SK-N-SH (cell line): Measurements from ENCODE around the gene C4orf54. TPM values are rescaled to one million over a fixed set of nuclear protein-coding genes. Genes with fewer than 3 reads are reported as not detected.

Experiments
- CTCF ChIA-PET: fragments of 300-600, 350-600 bp; formaldehyde crosslinking; extraction: SDS; loops from one replicate; lab custom pipeline; 2021; lab: Yijun Ruan, JAX
- POLR2A ChIA-PET: fragments of 350-600 bp; sonication (Branson Sonifier 250); formaldehyde crosslinking; extraction: SDS; loops from one replicate; lab custom pipeline; 2020; ENCODE audit warnings: antibody characterized with exemption, inconsistent platforms; lab: Yijun Ruan, JAX
- DNase-seq: peaks from one replicate; pipeline ENCODE4 v3.0.0; 2012
- H2AFZ ChIP-seq: fragments of 200-600 bp; sonication (generic); 2 replicates; pipeline ENCODE4 v1.8.1; 2016; ENCODE audit warnings: antibody characterized with exemption, mild to moderate bottlenecking, low read depth
- H3F3A ChIP-seq: fragments of 200-600 bp; sonication (generic); replicated peaks from 2 replicates; pipeline ENCODE3; 2016; ENCODE audit warnings: antibody characterized with exemption, mild to moderate bottlenecking; ENCODE audit not compliant: insufficient read depth
- H3K27ac ChIP-seq, 2 experiments: fragments of 200-500 bp in 1 of 2; fragments of 200-600 bp in 1 of 2; sonication (Bioruptor generic) in 1 of 2; sonication (generic), shearing (Covaris generic) in 1 of 2; 2 replicates each; pipeline versions ENCODE4 v1.5.1 to v1.6.1; 2014 to 2016; ENCODE audit warnings: low read depth in 2 of 2, inconsistent platforms in 1 of 2, low read length in 1 of 2, mild to moderate bottlenecking in 1 of 2, mixed read lengths in 1 of 2
- H3K27me3 ChIP-seq: fragments of 200-600 bp; sonication (generic), shearing (Covaris generic); 2 replicates; pipeline ENCODE4 v1.6.1; 2016; ENCODE audit warnings: mixed run types; ENCODE audit not compliant: insufficient read depth
- H3K36me3 ChIP-seq, 2 experiments: fragments of 200-500 bp in 1 of 2; fragments of 200-600 bp in 1 of 2; sonication (Bioruptor generic) in 1 of 2; sonication (generic) in 1 of 2; replicated peaks in 1 of 2; 2 replicates each; pipeline versions ENCODE3 to v1.5.1; 2014 to 2016; ENCODE audit warnings: low read length in 1 of 2, mild to moderate bottlenecking in 1 of 2; ENCODE audit not compliant: insufficient read depth in 2 of 2, control insufficient read depth in 1 of 2
- H3K4me1 ChIP-seq, 2 experiments: fragments of 200-500 bp in 1 of 2; fragments of 200-600 bp in 1 of 2; sonication (Bioruptor generic) in 1 of 2; sonication (generic), shearing (Covaris generic) in 1 of 2; 2 replicates each; pipeline versions ENCODE4 v1.5.1 to v1.6.1; 2014 to 2016; ENCODE audit warnings: low read depth in 1 of 2, low read length in 1 of 2, mixed run types in 1 of 2; ENCODE audit not compliant: insufficient read depth in 2 of 2, control insufficient read depth in 1 of 2
- H3K4me2 ChIP-seq: fragments of 200-600 bp; sonication (generic), shearing (Covaris generic); 2 replicates; pipeline ENCODE4 v1.6.1; 2017; ENCODE audit warnings: mixed run types
- H3K4me3 ChIP-seq, 2 experiments: fragments of 200-500 bp in 1 of 2; fragments of 200-600 bp in 1 of 2; sonication (Bioruptor generic) in 1 of 2; sonication (generic), shearing (Covaris generic) in 1 of 2; 2 replicates each; pipeline versions ENCODE4 v1.5.1 to v1.8.1; 2014 to 2016; ENCODE audit warnings: low read depth in 2 of 2, inconsistent platforms in 1 of 2, low read length in 1 of 2, mild to moderate bottlenecking in 1 of 2, mixed read lengths in 1 of 2, moderate library complexity in 1 of 2
- H3K79me2 ChIP-seq: fragments of 200-600 bp; sonication (generic); 2 replicates; pipeline ENCODE4 v1.8.1; 2017; ENCODE audit warnings: mild to moderate bottlenecking; ENCODE audit not compliant: insufficient read depth
- H3K9ac ChIP-seq: fragments of 200-600 bp; sonication (generic); 2 replicates; pipeline ENCODE4 v1.6.1; 2017; ENCODE audit warnings: mixed run types
- H3K9me2 ChIP-seq: fragments of 200-600 bp; sonication (generic); 2 replicates; pipeline ENCODE4 v1.6.1; 2017; ENCODE audit warnings: mixed run types
- H3K9me3 ChIP-seq: fragments of 200-600 bp; sonication (generic); 2 replicates; pipeline ENCODE4 v1.6.1; 2017; ENCODE audit warnings: mixed run types, mild to moderate bottlenecking, moderate library complexity
- H4K20me1 ChIP-seq: fragments of 200-600 bp; sonication (generic); 2 replicates; pipeline ENCODE4 v1.6.1; 2017; ENCODE audit warnings: mild to moderate bottlenecking, mixed run types; ENCODE audit not compliant: insufficient read depth
- CHD2 ChIP-seq: fragments of 150-350 bp; IDR thresholded peaks from 2 replicates; pipeline ENCODE4 v1.6.1; 2018; ENCODE audit warnings: low read length; ENCODE audit not compliant: partially characterized antibody
- EZH2phosphoT487 ChIP-seq: fragments of 200-600 bp; sonication (generic); IDR thresholded peaks from 2 replicates; pipeline ENCODE4 v1.6.1; 2017; ENCODE audit warnings: low read depth, mixed run types, mild to moderate bottlenecking, antibody characterized with exemption, moderate library complexity, borderline replicate concordance
- FOSL2 ChIP-seq: IDR thresholded peaks from 2 replicates; pipeline ENCODE4 v1.4.0; 2012; ENCODE audit warnings: low read depth, mild to moderate bottlenecking, moderate library complexity, borderline replicate concordance
- FOXJ3 ChIP-seq: sonication (generic); formaldehyde crosslinking; IDR thresholded peaks from 2 replicates; pipeline ENCODE4 v1.5.1; 2020; ENCODE audit warnings: mild to moderate bottlenecking, missing genetic modification reagents
- FOXM1 ChIP-seq: IDR thresholded peaks from 2 replicates; pipeline ENCODE4 v1.4.0; 2012; ENCODE audit warnings: low read depth, mild to moderate bottlenecking
- JUND ChIP-seq: IDR thresholded peaks from 2 replicates; pipeline ENCODE4 v1.4.0; 2012
- MEF2A ChIP-seq: IDR thresholded peaks from 2 replicates; pipeline ENCODE4 v1.4.0; 2012; ENCODE audit warnings: low read depth, borderline replicate concordance
- MXI1 ChIP-seq: IDR thresholded peaks from 2 replicates; pipeline ENCODE4 v1.6.1; 2012; ENCODE audit warnings: mild to moderate bottlenecking, low read depth, low read length, improper control_type of control experiment
- NFIC ChIP-seq: IDR thresholded peaks from 2 replicates; pipeline ENCODE4 v1.4.0; 2012; ENCODE audit warnings: borderline replicate concordance
- POLR2AphosphoS5 ChIP-seq: IDR thresholded peaks from 2 replicates; pipeline ENCODE4 v1.6.1; 2012; ENCODE audit warnings: low read depth, low read length
- RAD21 ChIP-seq: IDR thresholded peaks from 2 replicates; pipeline ENCODE4 v1.6.1; 2012; ENCODE audit warnings: mild to moderate bottlenecking, low read length
- RXRA ChIP-seq: IDR thresholded peaks from 2 replicates; pipeline ENCODE4 v1.4.0; 2012; ENCODE audit warnings: low read depth, mild to moderate bottlenecking, borderline replicate concordance
- SIN3A ChIP-seq: IDR thresholded peaks from 2 replicates; pipeline ENCODE4 v1.6.1; 2012; ENCODE audit warnings: low read depth, mild to moderate bottlenecking, low read length, moderate library complexity, borderline replicate concordance
- YY1 ChIP-seq: IDR thresholded peaks from 2 replicates; pipeline ENCODE4 v1.4.0; 2012; ENCODE audit warnings: low read depth, mild to moderate bottlenecking
- WGBS: methylation state at CpG from one replicate; pipeline ENCODE4 v1.1.6; 2017; ENCODE audit warnings: low lambda C conversion rate; 5-methylcytosine and 5-hydroxymethylcytosine counted together
- polyA plus RNA-seq, 3 experiments: library from polyadenylated mRNA; depleted of rRNA; stranded (reverse); fragments of >200 nt; gene quantifications; 2 replicates each; pipeline ENCODE4 v1.2.3, GENCODE V29; 2012
- TF ChIP-seq, protein P1 (sequence below): IDR thresholded peaks from 2 replicates; pipeline ENCODE4 v1.4.0; 2012; ENCODE audit warnings: low read depth
- TF ChIP-seq, protein P2 (sequence below): IDR thresholded peaks from 2 replicates; pipeline ENCODE4 v1.4.0; 2012; ENCODE audit warnings: low read depth, borderline replicate concordance
- TF ChIP-seq, protein P3 (sequence below): IDR thresholded peaks from 2 replicates; pipeline ENCODE4 v1.4.0; 2012; ENCODE audit warnings: low read depth, borderline replicate concordance
- TF ChIP-seq, protein P4 (sequence below): IDR thresholded peaks from 2 replicates; pipeline ENCODE4; 2012
- TF ChIP-seq, protein P5 (sequence below): fragments of 150-350 bp; IDR thresholded peaks from 2 replicates; pipeline ENCODE4 v1.6.1; 2017; ENCODE audit warnings: antibody characterized with exemption, low read length, low read depth, borderline replicate concordance

Gene C4orf54
- polyA plus RNA-seq, 1 of the 3 experiments (the other 2 are of a cell fraction) = not detected

DNA sequence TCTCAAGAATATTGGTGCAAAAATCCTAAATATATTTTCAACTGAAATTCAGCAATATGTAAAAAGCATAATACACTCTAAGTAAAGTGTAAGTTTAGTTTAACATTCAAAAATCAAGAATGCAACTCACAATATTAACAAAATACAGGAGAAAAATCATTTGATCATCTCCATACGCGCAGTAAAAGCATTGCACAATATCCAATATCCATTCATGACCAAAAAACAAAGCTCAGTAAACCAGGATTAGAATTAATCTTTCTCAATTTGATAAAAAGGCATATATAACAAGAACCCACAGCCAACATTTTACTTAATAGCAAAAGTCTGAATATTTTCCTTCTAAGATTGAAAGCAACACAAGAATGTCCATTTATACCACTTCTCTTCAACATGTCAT is 48.3 kb upstream of the C4orf54 start:
- DNase-seq = no peak
- H4K20me1 ChIP-seq = no peaks in the 10 kb centered on the region
- TF ChIP-seq, protein P1, sequence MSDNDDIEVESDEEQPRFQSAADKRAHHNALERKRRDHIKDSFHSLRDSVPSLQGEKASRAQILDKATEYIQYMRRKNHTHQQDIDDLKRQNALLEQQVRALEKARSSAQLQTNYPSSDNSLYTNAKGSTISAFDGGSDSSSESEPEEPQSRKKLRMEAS = no peak
- no peak for TF ChIP-seq RXRA

DNA sequence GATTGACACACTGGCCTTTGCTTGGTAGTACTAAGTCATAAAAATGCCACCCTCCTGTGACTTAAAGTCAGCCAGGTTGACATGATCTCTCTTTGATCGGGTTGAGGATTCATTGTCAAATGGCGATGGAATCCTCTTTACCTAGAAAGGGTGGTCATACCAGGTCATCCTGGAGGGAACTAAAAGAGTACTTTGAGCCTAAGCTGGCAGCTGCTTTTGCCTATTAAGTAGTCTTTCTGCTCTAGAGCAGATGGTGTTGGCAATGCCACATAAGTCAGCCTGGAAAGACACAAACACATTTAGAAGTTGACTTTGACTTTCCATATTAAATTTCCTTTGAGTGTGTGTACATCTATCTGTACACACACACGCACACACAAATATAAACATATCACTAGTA is 39.2 kb upstream of the C4orf54 start:
- Histone ChIP-seq H3K9me2 (no peaks in the 10 kb centered on the region), H3K36me3 (no peaks in the 10 kb centered on the region), H3K4me2 (no peak overlapping the region), H3K9ac (no peak overlapping the region), H3K27ac (no peak overlapping the region), H3K4me3 (no peak overlapping the region), H3K9me3 (no peaks in the 10 kb centered on the region), H3K27me3 (no peaks in the 10 kb centered on the region), H2AFZ (no peak overlapping the region), H4K20me1 (no peaks in the 10 kb centered on the region), H3K4me1 (no peaks in the 10 kb centered on the region; a peak in 1 of 4 replicates), H3K79me2 (no peaks in the 10 kb centered on the region), H3F3A (no peaks in the 10 kb centered on the region)
- TF ChIP-seq EZH2phosphoT487 (no peak), YY1 (no peak), SIN3A (no peak)
- CTCF ChIA-PET = interaction anchor here (1.5 kb wide), 1 partner anchor 14 kb away, joined by 3 read pairs; no protein-coding TSS in a partner anchor
- POLR2A ChIA-PET = no interaction called here
- no peak for DNase-seq
- WGBS = 24% methylated on average over 3 of the region's 3 CpGs

More for the DNA sequence above, 48.3 kb upstream of the C4orf54 start:
- Histone ChIP-seq H2AFZ (no peak overlapping the region), H3K9me2 (no peaks in the 10 kb centered on the region), H3K4me2 (no peak overlapping the region), H3K36me3 (no peaks in the 10 kb centered on the region), H3K9me3 (no peaks in the 10 kb centered on the region), H3K4me3 (no peak overlapping the region), H3F3A (no peaks in the 10 kb centered on the region), H3K4me1 (no peaks in the 10 kb centered on the region), H3K27ac (no peak overlapping the region), H3K9ac (no peak overlapping the region), H3K27me3 (no peaks in the 10 kb centered on the region), H3K79me2 (no peaks in the 10 kb centered on the region)
- CTCF ChIA-PET = no interaction called here
- WGBS = 96% methylated on average over 2 of the region's 2 CpGs
- POLR2A ChIA-PET = no interaction called here

DNA sequence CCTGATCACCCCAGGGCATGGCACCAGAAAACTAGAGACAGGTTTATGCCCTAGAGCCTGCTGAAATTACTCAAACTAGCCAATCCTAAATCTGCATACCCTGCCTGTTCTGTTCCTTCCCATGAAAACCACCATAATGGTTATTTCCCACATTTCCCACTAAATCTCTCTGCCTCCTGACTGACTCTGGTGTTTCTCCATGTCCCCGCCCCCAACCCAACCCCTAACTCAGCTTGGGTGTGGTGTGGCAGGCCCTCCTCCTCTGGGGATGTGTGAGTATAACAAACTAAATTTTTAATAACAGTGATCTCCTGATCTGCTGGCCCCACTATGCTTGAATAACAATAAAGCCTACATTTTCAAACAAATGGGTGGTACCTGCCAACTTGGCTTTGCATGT is 35.5 kb upstream of the C4orf54 start:
- no peaks in the 10 kb centered on the region for H3K9me3 ChIP-seq
- no peak for DNase-seq
- 0% methylated on average over 1 of the region's 1 CpG for WGBS
- CTCF ChIA-PET = no interaction called here
- H4K20me1 ChIP-seq = no peaks in the 10 kb centered on the region
- H3K79me2 ChIP-seq = no peaks in the 10 kb centered on the region
- no peaks in the 10 kb centered on the region for H3K9me2 ChIP-seq
- H3K4me3 ChIP-seq = no peak overlapping the region
- POLR2A ChIA-PET = no interaction called here
- no peak overlapping the region for H3K9ac ChIP-seq
- no peak overlapping the region for H3K4me2 ChIP-seq
- H3K4me1 ChIP-seq = no peaks in the 10 kb centered on the region
- H3K27ac ChIP-seq = no peak overlapping the region
- no peaks in the 10 kb centered on the region for H3F3A ChIP-seq
- H3K36me3 ChIP-seq = no peaks in the 10 kb centered on the region
- no peaks in the 10 kb centered on the region for H3K27me3 ChIP-seq
- H2AFZ ChIP-seq = no peak overlapping the region
- TF ChIP-seq NFIC (no peak), SIN3A (no peak), MXI1 (no peak), FOSL2 (no peak), MEF2A (no peak), CHD2 (no peak), RAD21 (no peak), FOXJ3 (CRISPR knock-in tag) (no peak), YY1 (no peak), FOXM1 (no peak), JUND (no peak), POLR2AphosphoS5 (no peak)
- TF ChIP-seq, protein P2, sequence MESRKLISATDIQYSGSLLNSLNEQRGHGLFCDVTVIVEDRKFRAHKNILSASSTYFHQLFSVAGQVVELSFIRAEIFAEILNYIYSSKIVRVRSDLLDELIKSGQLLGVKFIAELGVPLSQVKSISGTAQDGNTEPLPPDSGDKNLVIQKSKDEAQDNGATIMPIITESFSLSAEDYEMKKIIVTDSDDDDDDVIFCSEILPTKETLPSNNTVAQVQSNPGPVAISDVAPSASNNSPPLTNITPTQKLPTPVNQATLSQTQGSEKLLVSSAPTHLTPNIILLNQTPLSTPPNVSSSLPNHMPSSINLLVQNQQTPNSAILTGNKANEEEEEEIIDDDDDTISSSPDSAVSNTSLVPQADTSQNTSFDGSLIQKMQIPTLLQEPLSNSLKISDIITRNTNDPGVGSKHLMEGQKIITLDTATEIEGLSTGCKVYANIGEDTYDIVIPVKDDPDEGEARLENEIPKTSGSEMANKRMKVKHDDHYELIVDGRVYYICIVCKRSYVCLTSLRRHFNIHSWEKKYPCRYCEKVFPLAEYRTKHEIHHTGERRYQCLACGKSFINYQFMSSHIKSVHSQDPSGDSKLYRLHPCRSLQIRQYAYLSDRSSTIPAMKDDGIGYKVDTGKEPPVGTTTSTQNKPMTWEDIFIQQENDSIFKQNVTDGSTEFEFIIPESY = no peak
- TF ChIP-seq, protein P3, sequence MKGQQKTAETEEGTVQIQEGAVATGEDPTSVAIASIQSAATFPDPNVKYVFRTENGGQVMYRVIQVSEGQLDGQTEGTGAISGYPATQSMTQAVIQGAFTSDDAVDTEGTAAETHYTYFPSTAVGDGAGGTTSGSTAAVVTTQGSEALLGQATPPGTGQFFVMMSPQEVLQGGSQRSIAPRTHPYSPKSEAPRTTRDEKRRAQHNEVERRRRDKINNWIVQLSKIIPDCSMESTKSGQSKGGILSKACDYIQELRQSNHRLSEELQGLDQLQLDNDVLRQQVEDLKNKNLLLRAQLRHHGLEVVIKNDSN = no peak
- TF ChIP-seq, protein P4, sequence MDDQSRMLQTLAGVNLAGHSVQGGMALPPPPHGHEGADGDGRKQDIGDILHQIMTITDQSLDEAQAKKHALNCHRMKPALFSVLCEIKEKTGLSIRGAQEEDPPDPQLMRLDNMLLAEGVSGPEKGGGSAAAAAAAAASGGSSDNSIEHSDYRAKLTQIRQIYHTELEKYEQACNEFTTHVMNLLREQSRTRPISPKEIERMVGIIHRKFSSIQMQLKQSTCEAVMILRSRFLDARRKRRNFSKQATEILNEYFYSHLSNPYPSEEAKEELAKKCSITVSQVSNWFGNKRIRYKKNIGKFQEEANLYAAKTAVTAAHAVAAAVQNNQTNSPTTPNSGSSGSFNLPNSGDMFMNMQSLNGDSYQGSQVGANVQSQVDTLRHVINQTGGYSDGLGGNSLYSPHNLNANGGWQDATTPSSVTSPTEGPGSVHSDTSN = no peak
- TF ChIP-seq, protein P5, sequence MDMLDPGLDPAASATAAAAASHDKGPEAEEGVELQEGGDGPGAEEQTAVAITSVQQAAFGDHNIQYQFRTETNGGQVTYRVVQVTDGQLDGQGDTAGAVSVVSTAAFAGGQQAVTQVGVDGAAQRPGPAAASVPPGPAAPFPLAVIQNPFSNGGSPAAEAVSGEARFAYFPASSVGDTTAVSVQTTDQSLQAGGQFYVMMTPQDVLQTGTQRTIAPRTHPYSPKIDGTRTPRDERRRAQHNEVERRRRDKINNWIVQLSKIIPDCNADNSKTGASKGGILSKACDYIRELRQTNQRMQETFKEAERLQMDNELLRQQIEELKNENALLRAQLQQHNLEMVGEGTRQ = no peak
